ENCODE data around the gene MCF2L.

The MCF2L gene

GRCh38 chr13:112983042-112983305, 14.0 kb downstream of the MCF2L start:
- no peak for DNase-seq

GRCh38 chr13:112983428-112984196, 14.6 kb downstream of the MCF2L start:
- DNase-seq = no peak

DNA sequence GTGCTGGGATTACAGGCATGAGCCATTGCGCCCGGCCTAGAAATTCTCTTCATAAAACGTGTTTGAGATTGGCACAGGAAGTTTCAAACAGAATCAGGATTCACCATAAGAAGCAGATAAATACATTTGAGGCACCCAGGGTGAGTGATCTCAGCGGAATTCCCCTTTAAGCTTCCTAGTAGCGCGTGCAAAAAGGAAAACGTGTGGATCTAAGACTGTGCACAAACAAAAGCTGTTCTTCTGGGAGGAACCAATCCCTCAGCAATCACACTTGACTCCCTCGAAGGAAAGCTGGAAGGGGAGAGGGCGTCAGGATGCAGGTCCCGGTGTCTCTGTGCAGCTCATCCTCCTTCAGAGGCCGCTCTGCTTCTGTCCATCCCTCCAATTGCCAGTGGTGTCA, 15.5 kb downstream of the MCF2L start:
- DNase-seq = no peak

DNA sequence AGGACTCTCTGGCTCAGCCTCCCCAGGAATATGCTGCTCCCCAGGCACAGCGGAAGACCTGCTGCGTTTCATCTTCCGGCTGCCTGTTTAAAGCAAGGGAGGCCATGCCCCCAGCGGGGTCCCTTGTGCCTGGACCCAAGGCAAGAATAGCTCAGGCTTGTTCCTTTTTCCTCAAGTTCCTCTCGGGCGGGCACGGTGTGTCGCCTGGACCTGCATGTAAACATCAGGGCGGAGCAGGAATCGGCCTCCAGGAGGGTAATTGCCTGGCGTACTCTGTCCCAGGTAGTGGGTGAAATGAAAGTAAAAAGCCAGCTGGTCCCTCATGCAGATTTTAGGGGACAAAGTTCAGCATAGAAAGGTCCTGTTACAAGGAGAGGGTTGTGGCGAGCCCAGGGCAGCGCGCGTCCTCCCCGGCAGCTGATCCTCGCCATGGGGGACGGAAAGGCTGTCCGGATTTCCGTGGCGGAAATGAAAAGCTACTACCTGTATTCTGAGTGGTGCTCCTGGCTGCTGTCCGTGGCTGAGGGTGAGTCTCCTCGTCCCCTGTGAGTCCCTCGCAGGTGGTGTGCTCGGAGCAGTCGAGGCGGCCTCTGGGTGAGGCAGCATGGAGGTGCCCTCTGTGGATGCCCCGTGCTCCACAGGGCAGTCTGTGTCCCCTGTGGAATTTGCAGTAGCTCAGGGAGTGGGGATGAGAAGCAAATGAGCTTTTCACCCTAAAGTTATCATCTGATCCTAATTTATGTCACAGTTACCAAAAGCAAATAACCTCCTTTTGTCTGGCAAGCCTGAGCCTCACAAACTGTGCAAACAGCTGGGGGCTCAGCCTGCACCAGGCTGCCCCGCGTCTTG, 16.2 kb downstream of the MCF2L start:
- DNase-seq = no peak

GRCh38 chr13:112985803-112986408, 16.9 kb downstream of the MCF2L start:
- no peak for DNase-seq

GRCh38 chr13:112986470-112986869, 17.5 kb downstream of the MCF2L start:
- no peak for DNase-seq

DNA sequence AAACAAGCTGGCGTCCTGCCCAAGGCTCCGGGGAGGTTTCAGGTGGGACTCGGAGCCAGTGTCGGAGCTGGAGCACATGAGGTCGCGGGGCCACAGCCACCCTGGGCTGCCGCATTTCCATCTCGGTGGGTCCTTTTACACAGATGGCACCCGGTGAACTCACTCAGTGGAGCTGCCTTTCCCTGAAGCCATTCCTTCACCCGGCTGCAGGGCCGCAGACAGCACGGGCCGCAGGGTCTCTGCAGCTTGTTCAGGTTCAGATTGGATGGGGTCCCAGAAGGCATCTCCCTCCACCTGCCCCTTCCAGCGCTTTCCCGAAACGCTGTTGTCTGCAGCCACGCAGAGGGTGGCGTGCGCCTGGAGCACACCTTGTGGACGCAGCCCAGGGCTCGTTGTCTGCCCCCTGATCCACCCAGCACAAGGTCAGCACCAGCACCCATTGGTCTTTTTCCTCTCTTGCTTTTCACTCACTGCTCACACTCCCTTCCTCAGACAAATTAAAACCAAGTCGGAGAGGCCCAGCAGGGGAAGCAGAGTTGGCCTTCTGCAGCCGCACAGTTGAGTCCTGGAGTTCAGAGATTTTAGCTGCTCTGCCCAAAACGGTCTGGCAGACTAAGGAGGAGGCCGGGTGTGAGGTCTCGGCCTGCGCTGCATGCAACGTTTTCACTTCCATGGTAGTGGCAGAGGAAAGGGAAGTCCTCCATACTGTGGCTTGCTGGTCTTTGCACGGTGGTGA, 18.1 kb downstream of the MCF2L start:
- no peak for DNase-seq

- no peak for DNase-seq
These were observed 18.6 kb downstream of the MCF2L start for GRCh38 chr13:112987682-112988024.

GRCh38 chr13:112990783-112991182, 21.8 kb downstream of the MCF2L start:
- peak; percentile 52 for DNase-seq

- DNase-seq = no peak
These were observed 22.6 kb downstream of the MCF2L start for GRCh38 chr13:112991609-112992008.

DNA sequence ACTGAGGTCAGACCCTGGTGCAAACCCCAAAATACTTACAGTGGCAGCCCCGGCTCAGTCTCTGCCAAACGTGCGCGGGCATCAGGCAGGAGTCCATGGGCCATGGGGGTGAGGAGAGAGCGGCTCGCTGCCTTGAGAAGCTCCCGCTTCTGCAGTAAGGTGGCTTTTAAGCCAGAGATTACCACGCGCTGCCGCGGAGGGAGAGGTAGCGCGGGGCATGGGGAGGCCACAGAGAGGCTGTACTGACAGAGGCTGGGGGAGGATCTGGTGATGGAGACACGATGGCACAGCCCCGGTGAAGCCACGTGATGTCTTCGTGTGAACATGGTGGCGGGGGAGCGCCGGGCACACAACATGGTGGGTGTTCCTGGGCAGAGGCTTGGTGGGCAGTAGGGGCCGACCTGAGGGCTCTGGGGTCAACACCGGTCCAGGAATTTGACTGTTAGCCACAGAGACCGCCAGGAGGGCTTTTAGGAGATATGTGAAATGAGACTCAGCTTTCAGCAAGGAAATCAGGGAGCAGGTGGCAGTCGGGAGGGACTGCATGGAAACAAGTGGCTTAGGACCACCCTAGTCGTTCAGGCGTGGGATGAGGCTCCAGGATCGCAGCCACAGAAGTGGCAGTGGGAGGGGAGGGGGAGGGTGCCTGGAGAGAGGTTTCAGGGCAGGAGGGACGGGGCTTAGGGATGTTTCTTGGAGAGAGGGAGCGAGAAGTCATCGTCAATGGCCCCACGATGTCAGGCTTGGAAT, 24.1 kb downstream of the MCF2L start:
- no peak for DNase-seq

DNA sequence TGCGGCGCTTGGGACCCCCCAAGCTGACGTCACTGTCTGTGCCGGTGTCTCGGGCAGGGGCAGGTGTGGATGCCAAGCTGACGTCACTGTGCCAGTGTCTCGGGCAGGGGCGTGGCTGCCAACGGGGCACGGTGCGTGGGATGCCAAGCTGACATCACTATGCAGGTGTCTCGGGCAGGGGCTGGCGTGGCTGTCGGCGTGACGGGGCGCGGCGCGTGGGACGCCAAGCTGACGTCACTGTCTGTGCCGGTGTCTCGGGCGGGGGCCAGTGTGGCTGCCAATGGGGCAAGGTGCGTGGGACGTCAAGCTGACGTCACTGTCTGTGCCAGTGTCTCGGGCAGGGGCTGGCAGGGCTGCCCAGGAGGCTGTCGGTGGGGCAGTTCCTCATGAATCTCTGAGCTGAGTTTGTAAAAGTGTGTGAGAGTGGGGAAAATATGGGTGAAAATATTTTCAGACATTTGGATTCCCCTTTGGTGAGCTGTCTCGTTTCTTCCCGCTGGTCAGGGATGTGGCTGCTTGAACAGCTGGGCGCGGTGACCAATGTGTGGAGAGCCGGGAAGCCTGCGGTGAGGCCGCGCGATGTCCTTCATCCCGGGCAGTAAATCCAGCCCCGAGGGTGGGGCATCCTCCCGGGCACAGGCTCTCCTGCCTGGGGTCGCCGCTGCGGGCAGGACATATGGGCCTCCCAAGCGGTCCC, 25.2 kb downstream of the MCF2L start:
- DNase-seq = no peak

DNA sequence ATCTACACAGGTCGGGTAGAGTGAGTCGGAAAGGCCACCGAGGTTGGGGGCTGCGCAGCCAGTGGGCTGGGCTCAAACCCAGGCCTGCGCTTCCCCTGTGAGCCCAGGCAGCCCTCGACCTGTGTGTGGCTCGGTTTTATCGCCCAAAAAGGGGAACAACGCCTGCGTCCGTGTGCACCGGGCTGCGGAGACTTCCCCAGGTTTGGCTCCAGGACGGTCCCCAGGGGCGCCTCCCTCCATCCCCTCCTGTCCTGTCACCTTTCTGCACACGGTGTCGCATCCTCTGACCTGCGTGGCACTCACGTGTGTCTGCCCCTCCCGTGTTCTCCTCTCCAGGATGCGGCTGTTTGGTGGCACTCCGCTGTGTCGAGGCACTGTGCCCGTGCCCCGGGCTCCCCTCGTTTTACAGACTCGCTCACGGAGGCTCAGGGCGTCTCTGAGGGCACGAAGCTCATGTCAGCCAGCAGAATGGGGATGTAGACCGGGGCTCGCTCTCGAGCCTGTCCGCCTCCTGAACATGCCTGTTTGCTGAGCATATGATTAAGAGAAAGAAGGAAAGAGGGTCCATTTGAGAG, 25.9 kb downstream of the MCF2L start:
- no peak for DNase-seq

- peak; percentile 21 for DNase-seq
These were observed 26.6 kb downstream of the MCF2L start for GRCh38 chr13:112995395-112996191.

- DNase-seq = no peak
These were observed 27.7 kb downstream of the MCF2L start for GRCh38 chr13:112996671-112997091.

DNA sequence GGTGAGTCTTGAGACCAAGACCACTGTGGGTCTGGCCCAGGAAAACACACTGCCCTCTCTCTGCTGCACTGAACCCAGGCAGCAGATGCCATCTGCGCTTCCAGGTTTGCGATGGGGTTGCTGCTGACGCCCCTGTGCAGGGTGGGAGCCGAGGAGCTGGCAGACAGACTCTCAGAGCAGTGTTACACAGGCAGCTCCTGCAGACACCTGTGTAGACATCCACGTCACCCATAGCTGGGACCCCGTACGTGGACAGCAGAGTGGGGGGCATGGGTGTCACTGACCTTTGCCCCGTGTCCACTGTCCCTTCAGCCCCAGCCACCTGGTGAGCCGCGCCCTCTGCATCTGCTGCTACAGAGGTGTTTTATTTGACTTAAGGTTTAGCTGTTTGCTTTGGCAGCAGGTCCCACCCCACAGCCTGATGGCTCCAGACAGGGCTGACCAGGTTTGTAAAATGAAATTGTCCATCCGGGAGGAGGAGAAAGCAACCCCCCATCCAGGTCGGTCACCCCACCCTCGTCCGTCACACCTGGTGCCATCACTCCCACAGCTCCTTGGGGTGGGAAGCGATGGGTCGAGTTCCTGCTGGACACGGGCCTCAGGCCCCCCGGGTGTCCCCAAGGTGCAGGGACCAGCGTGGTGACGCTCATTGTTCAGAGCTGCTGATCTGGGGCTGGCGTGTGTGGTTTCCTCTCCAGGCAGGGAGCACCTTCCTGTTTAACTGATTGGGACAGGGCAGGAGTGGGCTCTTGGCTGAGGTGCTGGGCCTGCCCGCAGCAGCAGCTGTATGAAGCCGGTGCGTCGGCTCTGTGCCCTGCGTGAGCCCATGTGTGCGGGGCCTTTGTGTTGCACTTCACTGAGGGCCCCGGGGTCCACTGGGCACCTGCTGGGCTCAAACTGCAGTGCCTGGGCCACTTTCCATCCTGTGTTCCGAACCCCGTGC, 28.4 kb downstream of the MCF2L start:
- no peak for DNase-seq

DNA sequence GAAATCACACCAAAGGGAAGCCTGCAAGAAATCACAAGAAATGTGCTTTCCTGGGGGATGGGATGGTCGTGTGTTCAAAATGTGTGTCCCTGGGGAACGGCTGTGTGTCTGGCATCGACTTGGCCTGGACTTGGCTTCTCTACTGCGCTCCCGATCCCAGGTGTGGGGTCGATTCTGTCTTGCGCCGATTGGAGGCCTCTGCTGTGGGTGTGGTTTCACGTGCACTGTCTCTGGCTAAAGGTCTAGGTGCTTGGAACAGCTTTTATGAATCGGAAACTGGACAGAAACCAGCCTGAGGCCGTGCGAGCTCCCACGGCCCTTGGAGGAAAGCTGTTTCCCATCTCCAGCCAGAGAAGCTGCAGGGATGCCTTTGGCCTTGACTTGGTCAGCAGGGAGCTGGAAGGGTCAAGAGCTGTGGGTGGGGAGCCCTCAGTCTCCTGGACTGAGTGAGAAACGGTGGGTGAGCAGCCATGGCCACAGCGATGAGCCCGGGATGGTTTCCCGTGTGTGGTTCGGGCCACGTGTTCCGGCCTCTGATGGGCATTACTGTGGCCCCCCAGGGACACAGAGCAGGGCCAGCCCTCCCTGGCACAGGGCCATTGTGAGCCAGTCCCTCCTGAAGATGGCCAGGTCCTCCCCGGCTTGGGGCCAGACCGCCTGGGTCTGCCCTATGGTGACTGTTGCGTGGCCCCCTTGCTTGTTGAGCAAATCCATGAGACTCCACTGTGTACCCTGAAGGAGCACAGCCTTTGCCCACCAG, 29.7 kb downstream of the MCF2L start:
- no peak for DNase-seq

GRCh38 chr13:112999414-113000177, 30.6 kb downstream of the MCF2L start:
- DNase-seq = no peak

Data from NCI-H1436 treated with DMSO at 0.1 percent for 48 hours (cell line).